ENCODE data around the gene TNIK.
"Not testable (repeated sequence)": the region's sequence is repeated elsewhere in the genome, so short reads cannot be mapped to it uniquely, and the experiment has no call there.

The TNIK gene

DNA sequence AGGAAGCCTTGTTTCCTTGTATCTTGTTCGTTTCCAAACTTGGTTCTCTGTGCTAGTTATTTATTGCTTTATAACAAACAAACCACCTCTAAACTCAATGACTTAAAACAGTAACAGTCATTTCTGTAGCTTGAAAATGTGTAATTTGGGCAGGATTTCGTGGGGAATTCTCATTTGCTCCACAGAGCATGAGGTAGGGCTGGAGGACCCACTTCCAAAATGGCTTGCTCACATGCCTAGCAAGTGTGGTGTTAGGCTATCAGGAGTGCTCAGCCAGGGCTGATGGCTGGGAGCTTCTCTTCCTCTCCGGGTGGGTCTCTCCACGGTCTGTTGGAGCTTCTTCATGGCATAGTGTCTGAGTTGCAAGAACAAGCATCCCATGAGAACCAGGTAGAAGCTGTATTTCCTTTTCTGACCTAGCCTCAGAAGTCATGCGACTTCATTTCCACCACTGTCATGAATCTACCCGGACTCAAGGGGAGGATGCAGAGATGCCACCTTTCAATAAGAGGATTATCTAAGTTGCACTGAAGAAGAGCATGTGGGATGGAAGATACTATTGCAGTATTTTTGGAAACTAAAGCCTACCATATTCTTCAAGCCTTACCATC, 8.2 kb upstream of the TNIK start:
- DNase-seq (ENCODE audit: low read depth), result no peak

DNA sequence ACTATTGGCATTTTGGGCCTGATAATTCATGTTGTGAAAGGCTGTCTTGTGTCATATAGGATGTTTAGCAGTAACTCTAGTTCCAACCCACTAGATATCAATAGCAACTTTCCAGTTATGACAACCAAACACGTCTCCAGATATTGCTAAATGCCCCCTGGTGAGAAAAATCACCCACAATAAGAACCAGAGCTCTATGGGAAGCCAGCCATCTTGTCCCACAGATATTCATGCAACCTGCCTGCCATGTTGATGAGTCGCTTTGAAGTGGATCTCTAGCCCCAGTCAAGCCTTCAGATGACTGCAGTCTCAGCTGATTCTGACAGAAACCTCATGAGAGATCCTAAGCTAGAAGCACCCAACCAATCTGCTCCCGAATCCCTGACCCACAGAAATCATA, 5.6 kb upstream of the TNIK start:
- DNase-seq (ENCODE audit: low read depth), result no peak

DNA sequence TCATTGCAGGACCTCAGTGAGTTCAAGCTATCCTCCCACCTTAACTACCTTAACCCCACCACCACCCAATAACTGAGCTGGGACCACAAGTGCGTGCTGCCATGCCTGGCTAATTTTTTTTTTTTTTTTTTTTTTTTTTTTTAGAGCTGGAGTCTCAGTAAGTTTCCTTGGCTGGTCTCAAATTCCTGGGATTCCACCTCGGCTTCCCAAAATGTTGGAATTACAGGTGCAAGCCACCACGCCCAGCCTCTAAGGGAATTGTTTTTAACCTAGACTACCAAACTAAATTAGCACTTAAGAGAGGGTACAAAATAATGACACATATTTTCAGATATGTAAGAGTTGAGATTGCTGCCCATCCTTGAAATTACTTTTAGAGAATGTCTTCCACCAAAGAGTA, 4.3 kb upstream of the TNIK start:
- DNase-seq (ENCODE audit: low read depth), result no peak

DNA sequence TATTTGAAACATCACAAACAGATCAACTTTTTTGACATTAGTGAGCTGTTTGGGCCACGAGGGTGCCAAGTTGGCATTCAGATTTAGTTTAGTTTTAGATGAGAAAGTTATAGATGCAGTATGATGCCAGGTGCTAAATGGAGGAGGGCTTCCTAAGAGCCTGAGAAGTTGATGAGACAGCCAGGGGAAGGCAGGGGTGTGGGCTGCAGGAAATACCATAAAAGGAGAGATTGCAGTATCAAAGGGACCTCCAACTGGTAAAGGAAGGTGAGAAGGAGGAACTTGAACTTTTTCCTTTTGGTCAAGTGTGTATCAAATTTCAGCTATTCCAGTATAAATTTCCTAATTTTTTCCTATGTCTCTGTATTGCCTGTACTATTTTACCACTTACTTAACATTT, 2.0 kb upstream of the TNIK start:
- no peak for DNase-seq (ENCODE audit: low read depth)

DNA sequence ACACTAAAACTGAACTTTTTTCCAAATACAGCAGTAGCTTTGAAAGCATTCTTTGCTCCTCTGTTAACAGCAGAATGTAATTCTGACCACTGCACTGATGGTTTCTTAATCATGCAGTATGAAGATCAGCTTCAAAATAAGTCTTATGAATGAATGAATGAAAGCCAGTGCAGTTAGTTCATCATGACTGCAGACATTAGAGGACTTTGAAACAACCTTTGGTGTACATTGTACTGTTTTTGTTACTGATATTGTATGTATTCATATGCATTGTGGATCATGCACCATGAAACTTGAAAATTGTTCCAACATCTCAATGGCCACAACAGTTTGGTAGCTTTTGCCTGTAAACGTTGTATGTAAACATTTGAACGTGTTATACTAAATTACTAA, 1.3 kb upstream of the TNIK start:
- DNase-seq (ENCODE audit: low read depth), result no peak

DNA sequence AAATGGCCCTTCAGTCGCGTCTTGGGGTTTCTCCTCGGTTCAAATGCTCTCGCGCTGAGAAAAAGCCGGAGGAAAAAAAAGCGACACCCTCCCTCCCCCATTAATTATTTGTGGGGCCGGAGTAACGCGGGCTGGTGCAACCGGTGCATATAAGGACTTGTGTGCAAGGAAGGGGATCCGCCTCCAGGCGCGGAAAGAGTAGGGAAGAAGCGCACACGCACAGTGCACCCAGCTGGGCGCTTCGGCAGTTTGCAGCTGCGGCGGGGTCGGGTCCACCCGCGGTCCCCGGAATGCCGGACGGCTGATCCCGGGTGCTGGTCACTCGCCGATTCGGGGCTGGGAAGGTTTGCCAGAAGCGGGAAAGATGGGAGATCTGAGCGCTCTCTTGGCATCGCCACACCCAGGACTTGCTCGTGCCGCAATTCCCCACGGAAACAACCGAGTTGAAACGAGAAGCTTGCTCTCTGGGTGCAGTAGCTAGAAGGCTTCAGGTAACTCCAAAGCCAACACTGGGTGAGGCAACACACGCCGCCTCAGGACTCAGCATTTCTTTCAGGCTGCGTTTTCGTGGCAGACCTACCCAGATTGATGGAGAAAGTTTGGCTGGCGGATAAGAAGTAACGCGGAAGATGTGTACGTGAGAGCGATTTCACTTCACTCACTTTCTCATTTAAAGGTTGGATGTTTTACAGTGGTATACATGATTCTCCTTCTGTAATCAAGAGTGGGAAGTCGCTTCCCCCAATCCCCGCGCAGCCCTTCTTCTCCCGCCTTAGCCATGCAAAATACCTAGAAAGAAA, 720 bp upstream of the TNIK start:
- DNase-seq (ENCODE audit: low read depth), result peak; percentile 45

DNA sequence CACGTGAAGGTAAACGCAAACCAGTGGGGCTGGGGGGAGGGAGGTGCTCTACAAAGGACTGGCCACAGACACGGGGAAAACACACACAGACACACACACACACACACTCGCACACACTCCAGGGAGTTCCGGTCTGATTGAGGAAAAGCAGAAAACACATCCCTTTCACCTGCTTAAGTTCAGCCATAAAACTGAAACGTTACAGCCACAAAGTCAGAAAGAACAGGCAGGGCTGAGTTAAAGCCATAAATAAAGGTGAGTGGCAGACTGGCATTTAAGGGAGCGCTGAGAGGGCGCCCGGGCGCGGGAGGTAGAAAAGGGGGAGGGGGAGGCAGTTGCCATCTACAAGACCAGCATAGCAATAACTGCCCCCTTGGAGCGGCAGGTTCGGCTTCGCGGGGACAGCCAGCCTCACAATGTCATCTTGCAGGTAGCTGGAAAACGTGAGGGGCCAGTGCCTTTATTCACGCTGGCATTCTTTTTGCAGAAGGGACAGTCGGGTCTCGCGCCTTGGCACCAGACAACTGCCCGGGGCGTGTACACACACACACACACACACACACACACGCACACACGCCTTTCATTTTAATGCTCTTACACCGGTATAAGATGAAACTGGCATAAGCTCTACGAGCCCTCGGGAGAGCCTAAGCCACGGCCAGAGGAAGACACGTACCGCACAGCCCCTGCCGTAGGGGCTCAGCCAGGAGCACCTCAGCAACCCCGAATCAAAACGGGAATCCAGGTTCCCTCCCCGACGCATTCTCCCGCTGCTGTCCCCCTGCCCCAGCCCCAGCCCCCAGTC, 866 bp downstream of the TNIK start:
- DNase-seq (ENCODE audit: low read depth), result no peak

DNA sequence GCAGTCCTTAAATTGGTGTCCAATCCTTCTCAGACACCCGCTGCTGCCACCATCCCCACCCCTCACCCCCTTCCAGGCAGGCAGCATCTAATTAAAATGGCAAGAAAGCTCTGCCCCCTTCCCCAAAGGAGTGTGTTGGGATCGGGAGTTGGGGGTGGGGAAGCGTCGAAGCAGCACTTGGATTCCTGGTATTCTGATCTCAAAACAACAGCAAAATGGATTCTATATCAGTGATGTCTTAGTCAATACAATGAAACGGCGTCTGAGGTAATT, 1.4 kb downstream of the TNIK start:
- no peak for DNase-seq (ENCODE audit: low read depth)

DNA sequence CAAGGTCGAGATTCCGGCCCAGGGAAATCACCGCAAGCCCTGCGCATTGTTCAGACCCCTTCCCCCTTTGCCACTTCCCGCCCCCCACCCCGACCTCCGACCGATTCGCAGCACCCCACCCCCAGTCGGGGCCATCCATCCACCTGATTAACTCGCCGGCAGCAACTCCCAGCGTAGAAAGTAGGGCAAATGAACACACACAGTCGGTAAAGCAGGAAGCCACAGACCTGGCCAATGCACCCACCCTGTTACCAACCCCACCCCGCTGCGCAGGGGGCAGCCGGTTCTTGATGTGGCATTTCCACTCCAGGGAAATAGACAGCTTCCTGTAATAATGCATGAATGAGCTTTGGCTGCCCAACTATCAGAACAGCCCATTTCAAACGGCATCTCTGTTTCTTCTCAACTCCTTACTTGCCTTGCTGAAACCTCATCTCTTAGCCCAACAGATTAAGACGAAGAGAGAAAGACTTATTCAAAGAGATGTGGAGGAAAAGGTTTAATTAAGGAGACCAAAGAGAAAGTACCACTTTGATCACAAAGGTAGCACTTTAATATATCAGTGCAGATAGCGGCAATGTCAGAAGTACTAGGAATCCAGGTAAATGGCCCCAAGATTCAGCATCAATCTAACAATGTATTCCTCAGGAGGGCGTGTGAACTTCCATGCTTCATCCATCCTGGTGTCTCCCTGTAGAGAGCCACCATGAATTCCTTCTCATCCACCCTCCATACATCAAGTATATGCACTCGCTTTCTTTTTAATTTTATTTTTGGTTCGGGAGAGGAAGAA, 1.9 kb downstream of the TNIK start:
- DNase-seq (ENCODE audit: low read depth), result no peak

DNA sequence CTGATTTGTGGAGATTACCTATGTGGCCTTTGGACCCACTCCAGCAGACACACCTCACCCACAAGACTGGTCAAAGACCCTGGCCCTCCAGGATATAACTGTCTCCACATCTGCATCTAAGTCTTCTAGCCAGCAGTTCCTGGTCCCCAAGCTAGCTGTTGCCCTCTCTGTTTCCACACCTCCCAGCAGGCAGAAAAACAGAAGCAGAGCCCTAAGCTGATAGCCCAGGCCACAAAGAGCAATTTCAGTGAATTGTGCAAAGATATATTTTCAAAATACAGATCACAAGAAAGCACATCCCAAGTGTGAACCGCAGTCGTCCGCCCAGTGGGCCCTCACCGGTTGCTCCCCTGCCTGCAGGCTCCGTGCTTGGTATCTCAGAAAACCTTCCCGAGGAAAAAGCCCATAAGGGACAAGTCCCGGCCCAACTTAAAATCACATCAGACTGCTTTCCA, 2.6 kb downstream of the TNIK start:
- no peak for DNase-seq (ENCODE audit: low read depth)

DNA sequence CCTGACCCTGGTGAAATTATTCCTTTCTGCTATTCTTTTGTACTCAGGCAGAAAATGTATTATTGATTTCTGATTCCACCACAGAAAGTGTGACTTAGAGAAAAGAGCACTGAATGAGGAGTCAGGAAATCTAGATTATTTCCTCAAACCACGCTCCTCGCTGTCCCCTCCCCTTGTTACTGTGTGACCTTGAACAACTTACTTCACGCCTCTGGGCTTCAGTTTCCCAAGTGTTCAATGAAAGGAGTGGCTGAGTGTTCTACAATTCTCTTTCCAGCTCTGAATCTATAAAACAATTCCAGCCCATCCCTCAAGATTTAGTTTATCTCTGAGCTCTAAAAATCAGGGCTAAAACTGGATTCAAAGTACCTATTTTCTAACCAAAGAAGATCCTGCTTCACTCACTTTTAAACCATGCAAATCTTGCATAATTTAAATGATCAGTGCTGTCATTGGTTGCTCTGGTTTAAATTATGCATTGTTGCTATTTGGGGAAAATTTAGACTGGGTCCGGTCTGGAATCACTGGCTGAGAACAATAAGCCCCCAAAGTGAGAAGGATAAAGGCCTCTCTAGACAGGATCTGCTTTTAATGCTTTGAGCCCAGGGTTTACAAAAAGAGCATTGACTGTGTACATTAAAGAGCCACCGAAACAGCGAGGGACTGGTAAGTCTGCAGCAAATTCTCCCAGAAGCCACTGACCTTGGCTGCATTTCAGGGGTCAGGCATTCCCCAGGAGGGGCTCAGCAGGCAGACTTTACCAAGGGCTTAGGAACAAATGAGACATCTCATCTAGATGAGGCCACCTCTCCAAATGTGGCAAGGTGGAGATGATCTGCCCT, 3.2 kb downstream of the TNIK start:
- no peak for DNase-seq (ENCODE audit: low read depth)

DNA sequence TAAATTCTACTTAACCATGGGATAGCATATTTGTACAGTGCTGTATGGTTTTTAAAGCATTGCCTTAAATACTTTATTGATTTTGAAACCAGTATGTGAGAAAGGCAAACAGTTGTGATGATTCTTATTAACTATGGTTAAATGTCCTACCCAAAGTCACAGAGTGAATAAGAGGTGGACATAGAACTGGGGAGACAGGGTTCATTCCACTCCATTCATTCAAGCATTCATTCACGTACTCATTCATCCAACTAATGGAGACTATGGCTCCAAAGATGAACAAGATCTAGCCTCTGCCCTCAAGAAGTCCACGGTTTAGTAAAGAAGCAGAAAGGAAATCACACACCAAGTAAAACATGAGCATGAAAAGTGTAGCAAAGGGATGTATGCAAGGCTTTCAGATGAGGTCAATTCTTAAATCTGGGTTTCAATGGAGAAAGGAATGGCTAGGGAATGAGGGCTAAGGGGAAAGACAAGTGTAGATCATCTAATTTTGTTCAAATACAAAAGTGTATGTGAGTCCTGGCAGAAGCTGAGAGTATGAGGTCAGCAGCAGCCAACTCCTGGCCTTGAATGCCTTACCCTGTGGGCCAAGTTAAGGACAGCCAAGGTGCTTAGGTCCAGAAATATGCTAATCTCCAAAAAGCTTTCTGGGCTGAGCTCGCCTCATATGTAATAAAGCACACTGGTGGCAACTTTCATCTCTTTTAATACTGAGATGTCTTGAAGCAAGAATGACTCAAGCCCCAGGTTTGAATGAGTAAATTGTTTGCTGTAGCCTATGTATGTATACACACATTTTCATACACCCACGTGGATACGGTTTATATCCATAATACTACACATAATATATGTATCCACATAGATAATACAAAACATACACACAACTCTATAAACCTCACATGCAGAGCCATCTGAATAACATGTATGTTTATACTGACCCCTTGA, 4.3 kb downstream of the TNIK start:
- DNase-seq (ENCODE audit: low read depth), result no peak

DNA sequence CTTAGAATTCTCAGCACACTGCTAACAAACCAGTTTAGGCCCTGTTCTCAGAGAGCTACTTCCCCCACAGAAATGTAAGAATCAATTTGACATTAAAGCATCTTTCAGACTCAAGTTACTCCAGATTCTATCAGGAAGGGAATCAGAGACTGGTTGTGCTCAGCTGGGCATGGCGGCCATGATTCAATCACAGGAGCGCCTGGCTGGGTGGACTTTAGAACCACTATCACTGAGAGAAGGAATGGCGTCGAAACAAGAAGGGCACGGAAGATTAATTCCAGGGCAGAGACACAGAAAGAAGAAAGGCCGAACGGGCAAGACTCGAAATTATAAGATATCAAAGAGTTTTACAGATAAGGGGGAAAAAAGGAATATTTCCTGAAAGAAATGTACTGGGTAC, 6.2 kb downstream of the TNIK start:
- DNase-seq (ENCODE audit: low read depth), result no peak

DNA sequence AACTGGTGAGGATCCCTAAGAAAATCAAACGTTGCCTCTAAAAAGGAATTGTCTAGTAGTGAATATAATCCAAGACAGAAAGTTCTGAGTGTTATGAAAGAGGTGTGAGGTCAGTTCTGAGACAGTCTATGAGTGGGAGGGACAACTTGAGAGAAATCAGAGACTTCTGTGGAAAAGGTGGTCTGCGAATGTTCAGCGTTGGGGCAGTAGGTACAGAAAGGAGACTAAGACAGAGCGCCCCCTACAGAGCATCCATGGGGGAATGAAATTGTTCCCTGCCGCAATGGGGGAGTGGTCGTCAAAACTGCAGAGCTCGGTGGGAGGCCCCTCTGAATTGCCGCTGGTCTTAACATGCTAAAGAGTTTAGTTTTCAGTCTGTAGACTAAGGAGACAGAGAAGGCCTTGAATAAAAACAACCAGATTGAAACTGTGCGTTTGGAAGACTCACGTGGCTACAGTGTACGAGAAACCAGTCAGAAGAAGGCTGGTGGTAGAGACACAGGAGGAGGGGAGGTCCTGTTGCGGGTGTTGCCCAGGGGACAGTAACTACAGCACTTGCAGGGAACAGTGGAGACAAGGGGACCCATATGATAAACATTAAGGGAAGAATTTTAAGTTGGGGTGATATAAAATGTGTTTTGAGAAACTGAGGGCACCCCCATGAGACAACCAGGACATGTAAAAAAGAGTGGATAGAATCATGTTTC, 6.9 kb downstream of the TNIK start:
- DNase-seq (ENCODE audit: low read depth), result no peak

DNA sequence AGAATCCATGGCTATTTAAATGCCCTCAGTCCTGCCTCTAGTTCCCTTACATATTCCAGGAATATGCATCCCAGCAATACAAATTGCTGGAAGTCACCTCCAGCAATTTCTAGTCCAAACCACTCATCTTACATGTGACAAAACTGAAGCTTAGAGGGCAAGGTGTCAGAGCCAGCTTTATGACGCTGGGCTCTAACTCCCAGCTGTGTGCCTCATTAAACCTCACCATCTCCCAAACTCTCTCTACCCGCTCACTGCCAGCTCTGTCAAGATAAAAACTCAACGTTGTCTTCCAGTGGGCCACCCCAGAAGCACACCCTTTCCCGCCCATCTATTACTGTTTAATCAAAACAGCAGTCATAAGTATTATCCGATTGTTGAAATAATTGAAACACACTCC, 7.9 kb downstream of the TNIK start:
- DNase-seq (ENCODE audit: low read depth), result no peak

DNA sequence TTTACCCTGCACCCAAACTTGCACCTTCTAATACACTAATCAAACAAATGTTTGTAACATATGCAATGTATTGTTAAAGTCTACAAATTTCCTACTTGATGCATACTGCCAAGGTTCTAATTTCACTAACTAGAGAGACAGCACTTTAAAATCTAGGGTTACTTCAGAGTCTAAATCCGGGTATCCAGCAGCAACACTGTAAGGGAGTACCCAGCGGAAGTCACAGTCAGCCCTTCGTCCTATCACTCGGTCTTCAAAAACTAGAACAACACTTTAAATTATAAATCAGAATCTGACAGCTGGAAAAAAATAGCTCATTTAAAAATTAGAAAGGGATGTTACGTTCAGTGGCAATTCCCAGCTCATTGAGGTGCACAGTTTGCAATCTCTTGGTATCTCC, 8.3 kb downstream of the TNIK start:
- no peak for DNase-seq (ENCODE audit: low read depth)

DNA sequence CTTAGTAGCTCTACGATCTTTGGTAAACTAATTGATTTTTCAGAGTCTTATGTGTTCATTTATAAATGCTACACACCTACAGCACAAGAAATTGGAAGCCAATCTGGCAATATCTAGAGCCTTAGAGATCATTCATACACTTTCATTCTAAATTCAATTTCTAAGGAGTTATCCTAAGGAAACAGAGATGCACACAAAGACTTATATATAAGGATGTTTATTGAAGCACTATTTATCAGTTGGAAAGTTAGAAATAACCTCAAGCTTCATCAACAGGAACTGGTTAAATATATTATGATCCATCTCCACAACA, 12.7 kb downstream of the TNIK start:
- DNase-seq (ENCODE audit: low read depth), result not testable (repeated sequence)

DNA sequence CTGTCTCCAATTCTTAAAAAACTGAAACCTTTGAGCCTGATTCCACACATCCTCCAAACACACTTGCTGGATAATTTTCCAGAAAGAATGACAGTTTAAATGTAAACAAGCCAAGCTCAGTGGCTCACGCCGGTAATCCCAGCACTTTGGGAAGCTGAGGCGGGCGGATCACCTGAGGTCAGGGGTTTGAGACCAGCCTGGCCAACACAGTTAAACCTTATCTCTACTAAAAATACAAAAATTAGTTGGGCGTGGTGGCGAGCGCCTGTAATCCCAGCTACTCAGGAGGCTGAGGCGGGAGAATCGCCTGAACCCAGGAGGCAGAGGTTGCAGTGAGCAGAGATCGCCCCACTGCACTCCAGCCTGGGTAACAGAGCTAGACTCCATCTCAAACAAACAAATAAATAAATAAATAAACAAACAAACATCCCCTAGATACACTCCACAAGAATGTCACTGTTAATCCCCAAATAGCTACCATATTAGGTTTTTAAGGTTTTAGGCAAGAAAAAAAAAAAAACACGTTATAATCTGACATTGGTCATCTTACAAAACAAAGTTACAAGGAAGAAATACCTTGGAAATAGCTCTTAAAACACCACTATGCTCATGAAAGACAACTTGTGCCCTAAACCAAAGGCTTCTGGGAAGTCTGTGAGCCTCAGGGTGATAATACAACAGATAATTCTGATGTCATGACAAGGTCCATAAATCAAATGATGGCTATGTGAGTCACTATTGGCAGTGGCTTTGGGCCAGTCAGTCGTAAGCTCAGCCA, 13.2 kb downstream of the TNIK start:
- peak; percentile 64 for DNase-seq (ENCODE audit: low read depth)

DNA sequence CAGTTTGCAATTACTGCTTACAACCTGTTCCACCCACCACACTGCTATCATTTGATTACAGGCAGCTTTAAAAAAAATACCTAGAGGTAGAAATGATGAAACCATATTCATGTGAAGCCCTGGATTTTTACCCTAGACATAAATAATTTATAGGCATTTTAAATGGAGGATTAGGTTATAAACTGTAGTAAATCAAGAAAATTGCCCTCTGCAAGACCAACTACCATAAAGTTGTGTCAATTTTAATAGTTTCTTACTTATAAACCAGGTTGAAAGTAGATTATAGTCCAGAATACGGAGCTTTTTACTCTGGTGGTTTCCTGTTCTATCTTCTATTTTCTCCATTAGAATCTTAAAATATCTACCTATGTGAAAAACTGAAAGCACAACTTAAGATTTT, 13.9 kb downstream of the TNIK start:
- DNase-seq (ENCODE audit: low read depth), result no peak

Measured in HS-27A (cell line).